ENCODE data around the gene TEX12. TPM values are rescaled to one million over a fixed set of nuclear protein-coding genes. Genes with fewer than 3 reads are reported as not detected.

TEX12 gene
- total RNA-seq, 6 donors from 2014 or later: 0.37 to 0.89 TPM; not detected in 4

DNA sequence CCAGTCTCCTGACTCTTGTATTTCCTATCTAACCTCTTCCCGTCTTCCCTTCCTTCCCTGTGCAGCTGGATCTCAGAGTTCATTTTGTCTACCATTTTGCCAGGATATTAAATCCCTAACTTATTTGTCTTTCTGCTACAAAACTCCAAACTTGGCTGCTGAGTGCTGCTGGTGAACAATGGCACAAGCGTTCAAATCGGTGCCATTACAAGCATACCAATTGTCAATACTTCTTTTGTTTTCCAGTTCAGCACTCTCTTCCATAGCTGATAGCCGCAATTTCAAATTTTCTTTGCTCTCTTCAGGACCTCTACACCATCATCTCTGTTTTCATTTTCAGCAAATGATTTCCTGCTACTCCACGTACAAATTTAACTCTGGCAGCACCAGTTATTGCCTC is 16.7 kb upstream of the TEX12 start:
- H3K4me3 ChIP-seq: no peak overlapping the region
- no peak for ATAC-seq (ENCODE audit: low FRiP score in 2 of 2)

DNA sequence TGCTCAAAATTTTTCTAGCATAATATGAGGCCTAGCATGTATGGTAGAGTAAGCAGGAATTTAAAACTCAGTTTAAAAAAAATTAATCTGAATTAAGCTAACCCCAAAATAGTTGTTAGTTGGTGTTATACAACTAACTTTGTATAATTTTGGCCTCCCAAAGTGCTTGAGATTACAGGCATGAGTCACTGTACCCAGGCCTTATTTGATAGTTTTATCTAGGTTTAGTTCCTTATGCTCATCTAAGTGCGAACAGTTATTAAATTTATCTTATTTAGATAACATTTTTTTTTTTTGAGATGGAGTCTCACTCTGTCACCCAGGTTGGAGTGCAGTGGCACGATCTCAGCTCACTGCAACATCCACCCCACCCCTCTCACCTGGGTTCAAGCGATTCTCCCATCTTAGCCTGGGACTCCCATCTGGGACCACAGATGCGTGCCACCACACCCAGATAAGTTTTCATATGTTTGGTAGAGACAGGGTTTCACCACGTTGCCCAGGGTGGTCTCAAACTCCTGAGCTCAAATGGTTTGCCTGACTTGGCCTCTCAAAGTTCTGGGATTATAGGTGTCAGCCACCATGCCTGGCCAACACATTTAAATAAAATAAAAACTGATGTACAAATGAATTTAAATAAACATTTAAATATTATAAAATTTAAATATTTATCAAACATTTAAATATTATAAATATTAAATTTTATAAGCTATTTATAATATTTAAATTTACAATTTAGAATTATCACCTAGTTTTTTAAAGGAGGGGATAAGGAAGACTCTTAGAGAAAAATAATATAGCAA is 10.8 kb upstream of the TEX12 start:
- ATAC-seq (ENCODE audit: low FRiP score in 2 of 2) (no peak), DNase-seq (no peak)
- TF ChIP-seq POLR2AphosphoS5 (IDR thresholded peaks at IDR 0.05) (no peak), POLR2A (IDR thresholded peaks at IDR 0.05) (no peak), EP300 (IDR thresholded peaks at IDR 0.05) (no peak)
- TF ChIP-seq, protein P1, sequence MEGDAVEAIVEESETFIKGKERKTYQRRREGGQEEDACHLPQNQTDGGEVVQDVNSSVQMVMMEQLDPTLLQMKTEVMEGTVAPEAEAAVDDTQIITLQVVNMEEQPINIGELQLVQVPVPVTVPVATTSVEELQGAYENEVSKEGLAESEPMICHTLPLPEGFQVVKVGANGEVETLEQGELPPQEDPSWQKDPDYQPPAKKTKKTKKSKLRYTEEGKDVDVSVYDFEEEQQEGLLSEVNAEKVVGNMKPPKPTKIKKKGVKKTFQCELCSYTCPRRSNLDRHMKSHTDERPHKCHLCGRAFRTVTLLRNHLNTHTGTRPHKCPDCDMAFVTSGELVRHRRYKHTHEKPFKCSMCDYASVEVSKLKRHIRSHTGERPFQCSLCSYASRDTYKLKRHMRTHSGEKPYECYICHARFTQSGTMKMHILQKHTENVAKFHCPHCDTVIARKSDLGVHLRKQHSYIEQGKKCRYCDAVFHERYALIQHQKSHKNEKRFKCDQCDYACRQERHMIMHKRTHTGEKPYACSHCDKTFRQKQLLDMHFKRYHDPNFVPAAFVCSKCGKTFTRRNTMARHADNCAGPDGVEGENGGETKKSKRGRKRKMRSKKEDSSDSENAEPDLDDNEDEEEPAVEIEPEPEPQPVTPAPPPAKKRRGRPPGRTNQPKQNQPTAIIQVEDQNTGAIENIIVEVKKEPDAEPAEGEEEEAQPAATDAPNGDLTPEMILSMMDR (IDR thresholded peaks at IDR 0.05): no peak
- Histone ChIP-seq H3K4me1 (peaks cover 0 to 25% (median 6%) of the 10 kb centered on the region in 4 donors), H3K9me3 (no peaks in the 10 kb centered on the region), H3K27me3 (no peaks in the 10 kb centered on the region), H3K27ac (no peak overlapping the region), H3K4me3 (no peak overlapping the region), H3K36me3 (no peaks in the 10 kb centered on the region)
- WGBS, 2 donors: 91 to 94% methylated on average over 5 of the region's 5 CpGs

More for the DNA sequence above, 16.7 kb upstream of the TEX12 start:
- Histone ChIP-seq H3K36me3 (peaks cover 0 to 11% (median 0%) of the 10 kb centered on the region in 4 donors), H3K4me1 (no peaks in the 10 kb centered on the region), H3K9me3 (no peaks in the 10 kb centered on the region), H3K27ac (no peak overlapping the region), H3K27me3 (no peaks in the 10 kb centered on the region)
- DNase-seq: no peak
- 80 to 83% methylated on average over 5 of the region's 5 CpGs for WGBS, 2 donors
- TF ChIP-seq EP300 (IDR thresholded peaks at IDR 0.05) (no peak), POLR2A (IDR thresholded peaks at IDR 0.05) (no peak), POLR2AphosphoS5 (IDR thresholded peaks at IDR 0.05) (no peak)
- TF ChIP-seq, protein P1 (IDR thresholded peaks at IDR 0.05): no peak

DNA sequence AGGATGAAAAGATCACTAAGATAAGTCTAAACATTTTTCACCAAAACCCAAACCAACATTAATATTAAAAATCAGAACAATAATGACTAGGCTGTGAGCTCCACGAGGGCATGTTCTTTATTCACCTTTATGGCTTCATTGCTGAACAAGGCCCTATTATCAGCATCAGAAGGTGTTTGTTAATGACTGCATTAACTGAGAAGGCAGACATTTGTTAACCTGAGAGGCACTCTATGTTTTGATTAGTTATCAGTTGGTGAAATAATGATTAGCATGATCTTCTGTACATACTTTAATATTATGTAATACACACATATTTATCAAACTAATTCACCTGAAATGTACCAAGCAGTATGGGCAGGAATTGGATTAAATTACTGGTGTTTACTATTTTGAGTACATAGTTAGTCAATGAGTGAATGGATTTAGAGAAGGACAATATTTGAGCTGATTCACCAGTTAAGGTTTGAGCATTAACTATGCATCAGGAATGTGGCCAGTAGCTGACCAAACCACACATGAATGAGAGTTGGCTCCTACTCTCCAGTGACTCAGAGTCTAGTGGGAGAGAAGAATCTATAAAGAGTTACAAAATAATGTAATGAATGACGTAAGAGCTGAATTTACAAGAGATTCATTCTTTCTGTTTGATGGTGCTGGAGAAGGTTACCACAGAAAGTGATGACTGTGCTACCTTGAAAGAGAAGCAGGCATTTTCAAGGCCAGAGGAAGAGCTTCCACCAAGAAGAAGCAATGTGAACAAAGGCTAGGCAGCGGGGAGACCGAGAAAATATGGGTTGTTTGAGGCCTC is 10.0 kb upstream of the TEX12 start:
- ATAC-seq (ENCODE audit: low FRiP score in 2 of 2) (peak; percentile 71 to 92), DNase-seq (peak in 1 of 2 donors; percentile 42)
- no peaks in the 10 kb centered on the region for H3K27me3 ChIP-seq
- peaks cover 0 to 31% (median 8%) of the 10 kb centered on the region in 4 donors for H3K4me1 ChIP-seq
- WGBS, 2 donors: 72 to 77% methylated on average over 4 of the region's 4 CpGs
- no peaks in the 10 kb centered on the region for H3K9me3 ChIP-seq
- H3K36me3 ChIP-seq: no peaks in the 10 kb centered on the region
- peak overlapping the region in 1 of 4 donors; percentile 33 for H3K27ac ChIP-seq
- TF ChIP-seq, protein P1 (IDR thresholded peaks at IDR 0.05): no peak
- TF ChIP-seq POLR2AphosphoS5 (IDR thresholded peaks at IDR 0.05): peak in 1 of 2 donors; percentile 10
- TF ChIP-seq POLR2A (IDR thresholded peaks at IDR 0.05): no peak
- no peak for TF ChIP-seq EP300 (IDR thresholded peaks at IDR 0.05)
- no peak overlapping the region for H3K4me3 ChIP-seq

DNA sequence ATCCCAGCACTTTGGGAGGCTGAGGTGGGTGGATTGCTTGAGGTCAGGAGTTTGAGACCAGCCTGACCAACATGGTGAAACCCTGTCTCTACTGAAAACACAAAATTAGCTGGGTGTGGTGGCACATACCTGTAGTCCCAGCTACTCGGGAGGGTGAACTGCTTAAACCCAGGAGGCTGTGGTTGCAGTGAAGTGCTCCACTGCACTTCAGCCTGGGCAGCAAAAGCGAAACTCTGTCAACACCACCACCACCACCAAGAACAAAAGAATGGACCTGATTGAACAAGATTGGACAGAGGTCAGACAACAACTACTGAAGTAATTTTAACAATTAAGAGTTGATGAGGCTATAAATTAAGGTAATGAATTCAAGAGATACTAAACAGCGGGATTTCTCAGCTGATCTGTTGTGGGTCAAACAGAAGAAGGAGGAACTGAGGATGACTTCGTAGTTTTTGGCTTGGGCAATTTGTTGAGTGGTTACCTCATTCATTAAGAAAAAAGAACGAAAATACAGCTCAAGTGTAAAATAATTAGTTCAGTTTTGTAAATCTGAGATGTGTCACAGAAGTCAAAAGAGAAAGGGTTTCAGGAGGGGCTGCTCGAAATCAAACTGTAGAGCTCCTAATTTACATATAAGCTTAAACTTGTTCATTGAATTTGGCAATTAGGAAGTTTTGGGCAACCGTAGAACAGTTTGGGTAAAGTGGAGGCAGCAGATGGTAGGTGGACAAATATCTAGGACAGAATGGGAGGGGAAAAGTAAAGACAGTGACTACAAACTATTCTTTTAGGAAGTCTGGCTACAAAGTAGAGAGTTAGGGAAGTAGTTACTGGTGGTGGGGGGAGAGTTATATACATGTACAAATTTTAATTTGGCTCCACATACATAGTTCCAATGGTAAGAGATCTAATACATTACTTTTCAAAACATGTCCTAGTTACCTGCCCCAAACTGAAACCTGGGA is 7.8 kb upstream of the TEX12 start:
- Histone ChIP-seq H3K9me3 (no peaks in the 10 kb centered on the region), H3K4me3 (peak overlapping the region in 1 of 4 donors; percentile 2), H3K4me1 (peaks cover 4 to 31% (median 8%) of the 10 kb centered on the region in 4 donors), H3K27me3 (no peaks in the 10 kb centered on the region), H3K27ac (peak overlapping the region; percentile 44 to 81 (median 66)), H3K36me3 (no peaks in the 10 kb centered on the region)
- DNase-seq: peak in 1 of 2 donors; percentile 41
- ATAC-seq (ENCODE audit: low FRiP score in 2 of 2): no peak
- WGBS, 2 donors: 58 to 72% methylated on average over 7 of the region's 7 CpGs
- TF ChIP-seq POLR2A (IDR thresholded peaks at IDR 0.05) (no peak), EP300 (IDR thresholded peaks at IDR 0.05) (no peak), POLR2AphosphoS5 (IDR thresholded peaks at IDR 0.05) (no peak)
- TF ChIP-seq, protein P1 (IDR thresholded peaks at IDR 0.05): no peak

Measured in upper lobe of left lung (tissue), 6 donors.